ENCODE results near the gene AP1M1.
A peak's percentile ranks its signal among the peaks of the same experiment; 100 is the strongest.

Gene AP1M1

GRCh38 chr19:16184665-16185122, 13.0 kb upstream of the AP1M1 start:
- TF ChIP-seq, protein P1, sequence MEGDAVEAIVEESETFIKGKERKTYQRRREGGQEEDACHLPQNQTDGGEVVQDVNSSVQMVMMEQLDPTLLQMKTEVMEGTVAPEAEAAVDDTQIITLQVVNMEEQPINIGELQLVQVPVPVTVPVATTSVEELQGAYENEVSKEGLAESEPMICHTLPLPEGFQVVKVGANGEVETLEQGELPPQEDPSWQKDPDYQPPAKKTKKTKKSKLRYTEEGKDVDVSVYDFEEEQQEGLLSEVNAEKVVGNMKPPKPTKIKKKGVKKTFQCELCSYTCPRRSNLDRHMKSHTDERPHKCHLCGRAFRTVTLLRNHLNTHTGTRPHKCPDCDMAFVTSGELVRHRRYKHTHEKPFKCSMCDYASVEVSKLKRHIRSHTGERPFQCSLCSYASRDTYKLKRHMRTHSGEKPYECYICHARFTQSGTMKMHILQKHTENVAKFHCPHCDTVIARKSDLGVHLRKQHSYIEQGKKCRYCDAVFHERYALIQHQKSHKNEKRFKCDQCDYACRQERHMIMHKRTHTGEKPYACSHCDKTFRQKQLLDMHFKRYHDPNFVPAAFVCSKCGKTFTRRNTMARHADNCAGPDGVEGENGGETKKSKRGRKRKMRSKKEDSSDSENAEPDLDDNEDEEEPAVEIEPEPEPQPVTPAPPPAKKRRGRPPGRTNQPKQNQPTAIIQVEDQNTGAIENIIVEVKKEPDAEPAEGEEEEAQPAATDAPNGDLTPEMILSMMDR (IDR thresholded peaks at IDR 0.05; ENCODE audit: insufficient read depth, low read depth, low read length, missing control alignments), result no peak
- no peak for DNase-seq (ENCODE audit: low read depth)
- peak overlapping the region; percentile 99 for H3K4me3 ChIP-seq (ENCODE audit: low read depth, low read length)

DNA sequence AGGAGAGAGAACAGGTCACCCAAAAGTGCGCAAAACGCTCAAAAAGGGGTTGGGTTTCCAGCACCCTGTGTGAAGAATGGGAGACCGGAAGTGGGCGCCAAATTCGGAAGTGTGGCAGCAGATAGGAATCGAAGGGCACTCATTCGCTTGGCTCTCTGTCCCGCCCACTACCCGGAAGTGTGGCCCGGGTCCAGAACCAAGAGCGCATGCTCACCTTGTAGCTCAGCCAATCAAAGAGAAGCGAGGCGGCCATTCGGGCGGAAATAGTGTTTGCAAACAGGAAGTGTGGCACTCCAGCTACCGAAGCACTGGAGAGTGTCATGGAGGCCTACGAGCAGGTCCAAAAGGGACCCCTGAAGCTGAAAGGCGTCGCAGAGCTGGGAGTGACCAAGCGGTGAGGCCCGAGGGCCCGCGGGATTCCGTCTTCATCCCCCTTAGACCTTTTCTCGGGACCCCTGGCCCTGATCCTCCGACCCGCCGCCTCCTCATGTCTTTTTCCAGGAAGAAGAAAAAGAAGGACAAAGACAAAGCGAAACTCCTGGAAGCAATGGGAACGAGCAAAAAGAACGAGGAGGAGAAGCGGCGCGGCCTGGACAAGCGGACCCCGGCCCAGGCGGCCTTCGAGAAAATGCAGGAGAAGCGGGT, 12.5 kb upstream of the AP1M1 start, which contains the start of gene FAM32A:
Gene FAM32A, plus strand, starts transcription at position 288 of the 645 bp plus-strand sequence. Its CDS starts 33 bp downstream, at position 321.
- TF ChIP-seq, protein P1 (IDR thresholded peaks at IDR 0.05; ENCODE audit: insufficient read depth, low read depth, low read length, missing control alignments), result no peak
- peak within 1 kb of the TSS; percentile 99 for H3K4me3 ChIP-seq (ENCODE audit: low read depth, low read length)
- peak; percentile 100 for DNase-seq (ENCODE audit: low read depth)

- TF ChIP-seq, protein P1 (IDR thresholded peaks at IDR 0.05; ENCODE audit: insufficient read depth, low read depth, low read length, missing control alignments), result peak; percentile 45
- peak overlapping the region; percentile 99 for H3K4me3 ChIP-seq (ENCODE audit: low read depth, low read length)
- DNase-seq (ENCODE audit: low read depth), result peak; percentile 52
Observed at GRCh38 chr19:16185768-16186123, 12.0 kb upstream of the AP1M1 start.

- DNase-seq (ENCODE audit: low read depth), result no peak
- TF ChIP-seq, protein P1 (IDR thresholded peaks at IDR 0.05; ENCODE audit: insufficient read depth, low read depth, low read length, missing control alignments), result no peak
- H3K4me3 ChIP-seq (ENCODE audit: low read depth, low read length), result no peak overlapping the region
Observed at GRCh38 chr19:16188521-16188920, 9.2 kb upstream of the AP1M1 start.

DNA sequence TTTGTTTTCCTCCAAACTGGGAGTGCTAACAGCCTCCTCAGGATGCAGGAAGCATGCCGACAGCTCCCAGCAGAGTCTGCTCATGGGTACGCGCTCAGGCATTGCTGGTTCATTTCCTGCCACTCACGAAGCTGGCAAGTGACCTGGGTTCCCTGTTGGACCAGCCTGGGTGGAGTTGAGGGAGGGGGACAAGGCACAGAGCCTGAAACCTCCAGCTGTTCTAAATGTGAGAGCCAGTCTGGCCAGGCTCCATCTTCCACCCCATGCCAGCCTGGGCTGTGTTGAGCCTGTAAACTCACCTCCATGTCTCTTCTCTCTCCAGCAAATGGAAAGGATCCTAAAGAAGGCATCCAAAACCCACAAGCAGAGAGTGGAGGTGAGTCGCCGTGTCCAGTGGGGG, 7.5 kb upstream of the AP1M1 start:
- no peak for DNase-seq (ENCODE audit: low read depth)
- no peak overlapping the region for H3K4me3 ChIP-seq (ENCODE audit: low read depth, low read length)
- TF ChIP-seq, protein P1 (IDR thresholded peaks at IDR 0.05; ENCODE audit: insufficient read depth, low read depth, low read length, missing control alignments), result no peak

- TF ChIP-seq, protein P1 (IDR thresholded peaks at IDR 0.05; ENCODE audit: insufficient read depth, low read depth, low read length, missing control alignments), result no peak
- H3K4me3 ChIP-seq (ENCODE audit: low read depth, low read length), result no peak overlapping the region
- no peak for DNase-seq (ENCODE audit: low read depth)
Observed at GRCh38 chr19:16190736-16191135, 7.0 kb upstream of the AP1M1 start.

All from GM12865 (cell line).